Central memory CD8-positive, alpha-beta T cell (primary cell): ENCODE data around the gene RAB7A.

Experiments used
- ATAC-seq: fragments of 150-1000 bp; cut with Tn5 transposase; replicated peaks from 2 replicates; pipeline ENCODE4 v1.10.0; 2022; ENCODE audit warnings: mild to moderate bottlenecking, moderate FRiP score, moderate number of reproducible peaks; ENCODE audit not compliant: poor library complexity, severe bottlenecking; ENCODE audit errors: extremely low read depth
- DNase-seq, 2 donors: peaks; one replicate each; pipeline ENCODE4 v3.0.0; 2021; ENCODE audit warnings: low spot score in 2 of 2
- H3K27ac Mint-ChIP-seq: one replicate; pipeline ENCODE4 v1.8.0; 2022; ENCODE audit warnings: low read depth, mild to moderate bottlenecking, moderate library complexity, mixed read lengths
- H3K27me3 Mint-ChIP-seq: one replicate; pipeline ENCODE4 v1.8.0; 2022; ENCODE audit warnings: mixed read lengths
- H3K36me3 Mint-ChIP-seq: one replicate; pipeline ENCODE4 v1.8.0; 2022; ENCODE audit warnings: mild to moderate bottlenecking, moderate library complexity, mixed read lengths; ENCODE audit not compliant: insufficient read depth
- H3K4me1 Mint-ChIP-seq: one replicate; pipeline ENCODE4 v1.8.0; 2022; ENCODE audit warnings: mixed read lengths
- H3K4me3 Mint-ChIP-seq: one replicate; pipeline ENCODE4 v1.8.0; 2022; ENCODE audit warnings: mild to moderate bottlenecking, moderate library complexity, mixed read lengths
- H3K9me3 Mint-ChIP-seq: one replicate; pipeline ENCODE4 v1.8.0; 2022; ENCODE audit warnings: mixed read lengths

Gene RAB7A

GRCh38 chr3:128846486-128846891, 120.5 kb downstream of the RAB7A start:
- no peaks in the 10 kb centered on the region for H3K9me3 Mint-ChIP-seq
- no peak for DNase-seq
- ATAC-seq: peak; percentile 16
- peaks cover 12% of the 10 kb centered on the region for H3K4me1 Mint-ChIP-seq
- peak overlapping the region; percentile 73 for H3K4me3 Mint-ChIP-seq
- peak overlapping the region; percentile 90 for H3K27ac Mint-ChIP-seq
- no peaks in the 10 kb centered on the region for H3K27me3 Mint-ChIP-seq
- peaks cover 3% of the 10 kb centered on the region for H3K36me3 Mint-ChIP-seq

GRCh38 chr3:128847666-128848370, 121.8 kb downstream of the RAB7A start:
- ATAC-seq: no peak
- DNase-seq: no peak
- H3K4me1 Mint-ChIP-seq: peaks cover 12% of the 10 kb centered on the region
- H3K4me3 Mint-ChIP-seq: no peak overlapping the region
- H3K9me3 Mint-ChIP-seq: no peaks in the 10 kb centered on the region
- peaks cover 4% of the 10 kb centered on the region for H3K36me3 Mint-ChIP-seq
- no peaks in the 10 kb centered on the region for H3K27me3 Mint-ChIP-seq
- no peak overlapping the region for H3K27ac Mint-ChIP-seq

GRCh38 chr3:128848936-128849335, 123.0 kb downstream of the RAB7A start:
- Mint-ChIP-seq H3K27ac (no peak overlapping the region), H3K27me3 (no peaks in the 10 kb centered on the region), H3K36me3 (peaks cover 4% of the 10 kb centered on the region), H3K4me1 (peaks cover 12% of the 10 kb centered on the region), H3K4me3 (no peak overlapping the region), H3K9me3 (peaks cover 2% of the 10 kb centered on the region)
- DNase-seq: no peak
- ATAC-seq: no peak

- H3K36me3 Mint-ChIP-seq: peaks cover 4% of the 10 kb centered on the region
- H3K4me1 Mint-ChIP-seq: peaks cover 12% of the 10 kb centered on the region
- H3K27me3 Mint-ChIP-seq: no peaks in the 10 kb centered on the region
- H3K9me3 Mint-ChIP-seq: peaks cover 9% of the 10 kb centered on the region
- H3K4me3 Mint-ChIP-seq: no peak overlapping the region
- no peak for DNase-seq
- no peak overlapping the region for H3K27ac Mint-ChIP-seq
- ATAC-seq: no peak
Measured at GRCh38 chr3:128849911-128850455, 124.0 kb downstream of the RAB7A start.

GRCh38 chr3:128850544-128850943, 124.6 kb downstream of the RAB7A start:
- peaks cover 4% of the 10 kb centered on the region for H3K36me3 Mint-ChIP-seq
- H3K4me3 Mint-ChIP-seq: no peak overlapping the region
- peaks cover 7% of the 10 kb centered on the region for H3K4me1 Mint-ChIP-seq
- DNase-seq (no peak), ATAC-seq (no peak)
- H3K27ac Mint-ChIP-seq: no peak overlapping the region
- H3K27me3 Mint-ChIP-seq: no peaks in the 10 kb centered on the region
- peaks cover 14% of the 10 kb centered on the region for H3K9me3 Mint-ChIP-seq

- Mint-ChIP-seq H3K4me1 (no peaks in the 10 kb centered on the region), H3K36me3 (peaks cover 1% of the 10 kb centered on the region), H3K4me3 (no peak overlapping the region), H3K27ac (no peak overlapping the region), H3K9me3 (peaks cover 15% of the 10 kb centered on the region), H3K27me3 (no peaks in the 10 kb centered on the region)
- ATAC-seq: no peak
- DNase-seq: no peak
Measured at GRCh38 chr3:128851601-128852000, 125.6 kb downstream of the RAB7A start.

- no peak for ATAC-seq
- H3K4me3 Mint-ChIP-seq: no peak overlapping the region
- H3K4me1 Mint-ChIP-seq: no peaks in the 10 kb centered on the region
Measured at GRCh38 chr3:128853826-128854225, 127.8 kb downstream of the RAB7A start.

GRCh38 chr3:128854475-128854874, 128.5 kb downstream of the RAB7A start:
- Mint-ChIP-seq H3K4me3 (no peak overlapping the region), H3K9me3 (peaks cover 29% of the 10 kb centered on the region), H3K27ac (no peak overlapping the region), H3K4me1 (no peaks in the 10 kb centered on the region), H3K36me3 (peaks cover 1% of the 10 kb centered on the region), H3K27me3 (no peaks in the 10 kb centered on the region)
- ATAC-seq: no peak
- no peak for DNase-seq

More at GRCh38 chr3:128853826-128854225, 127.8 kb downstream of the RAB7A start:
- H3K36me3 Mint-ChIP-seq: peaks cover 1% of the 10 kb centered on the region
- peaks cover 25% of the 10 kb centered on the region for H3K9me3 Mint-ChIP-seq
- DNase-seq: no peak
- H3K27ac Mint-ChIP-seq: no peak overlapping the region
- H3K27me3 Mint-ChIP-seq: no peaks in the 10 kb centered on the region

GRCh38 chr3:128855569-128855968, 129.6 kb downstream of the RAB7A start:
- H3K4me1 Mint-ChIP-seq: no peaks in the 10 kb centered on the region
- ATAC-seq (no peak), DNase-seq (no peak)
- H3K9me3 Mint-ChIP-seq: peaks cover 35% of the 10 kb centered on the region
- no peak overlapping the region for H3K27ac Mint-ChIP-seq
- no peaks in the 10 kb centered on the region for H3K27me3 Mint-ChIP-seq
- H3K36me3 Mint-ChIP-seq: peaks cover 1% of the 10 kb centered on the region
- H3K4me3 Mint-ChIP-seq: no peak overlapping the region

- no peak for DNase-seq
- no peaks in the 10 kb centered on the region for H3K4me1 Mint-ChIP-seq
- no peak overlapping the region for H3K4me3 Mint-ChIP-seq
- no peak overlapping the region for H3K27ac Mint-ChIP-seq
- H3K9me3 Mint-ChIP-seq: peaks cover 44% of the 10 kb centered on the region
- no peaks in the 10 kb centered on the region for H3K36me3 Mint-ChIP-seq
- no peak for ATAC-seq
- H3K27me3 Mint-ChIP-seq: no peaks in the 10 kb centered on the region
Measured at GRCh38 chr3:128858167-128858566, 132.2 kb downstream of the RAB7A start.

- H3K27me3 Mint-ChIP-seq: no peaks in the 10 kb centered on the region
- ATAC-seq: no peak
- H3K36me3 Mint-ChIP-seq: no peaks in the 10 kb centered on the region
- H3K4me3 Mint-ChIP-seq: no peak overlapping the region
- no peak for DNase-seq
- peaks cover 35% of the 10 kb centered on the region for H3K9me3 Mint-ChIP-seq
- no peak overlapping the region for H3K27ac Mint-ChIP-seq
- no peaks in the 10 kb centered on the region for H3K4me1 Mint-ChIP-seq
Measured at GRCh38 chr3:128859630-128860029, 133.6 kb downstream of the RAB7A start.

GRCh38 chr3:128861491-128861890, 135.5 kb downstream of the RAB7A start:
- no peak overlapping the region for H3K4me3 Mint-ChIP-seq
- no peaks in the 10 kb centered on the region for H3K36me3 Mint-ChIP-seq
- H3K9me3 Mint-ChIP-seq: peaks cover 29% of the 10 kb centered on the region
- no peaks in the 10 kb centered on the region for H3K27me3 Mint-ChIP-seq
- no peaks in the 10 kb centered on the region for H3K4me1 Mint-ChIP-seq
- no peak overlapping the region for H3K27ac Mint-ChIP-seq
- ATAC-seq: no peak
- DNase-seq: no peak

GRCh38 chr3:128863560-128863959, 137.6 kb downstream of the RAB7A start:
- DNase-seq (no peak), ATAC-seq (no peak)
- Mint-ChIP-seq H3K27ac (no peak overlapping the region), H3K4me1 (no peaks in the 10 kb centered on the region), H3K4me3 (no peak overlapping the region), H3K36me3 (no peaks in the 10 kb centered on the region), H3K27me3 (no peaks in the 10 kb centered on the region), H3K9me3 (peaks cover 21% of the 10 kb centered on the region)
